WTC11 (cell line): ENCODE measurements around the gene EDN2. TPM values are rescaled to one million over a fixed set of nuclear protein-coding genes. Genes with fewer than 3 reads are reported as not detected.

Experiments
- ATAC-seq: fragments of 200-7000 bp; cut with Tn5 transposase; 2 replicates; pipeline ENCODE4 v1.10.0; 2021; ENCODE audit warnings: mild to moderate bottlenecking, moderate library complexity
- CTCF ChIA-PET: fragments of 300-600 bp; sonication (Branson Sonifier 250); formaldehyde crosslinking; loops from one replicate; lab custom pipeline; 2021; ENCODE audit warnings: antibody characterized with exemption; lab: Charles Lee
- POLR2A ChIA-PET: fragments of 350-600 bp; sonication (Branson Sonifier 250); formaldehyde crosslinking; loops from one replicate; lab custom pipeline; 2021; ENCODE audit warnings: antibody characterized with exemption; lab: Charles Lee
- DNase-seq: peaks from one replicate; pipeline ENCODE4 v3.0.0; 2021; ENCODE audit warnings: low spot score
- H3K27ac Mint-ChIP-seq: 2 replicates; pipeline ENCODE4 v1.8.0; 2021; ENCODE audit warnings: mixed read lengths
- H3K27me3 Mint-ChIP-seq: 2 replicates; pipeline ENCODE4 v1.8.0; 2021; ENCODE audit warnings: low read depth, mild to moderate bottlenecking, moderate library complexity, mixed read lengths
- H3K36me3 Mint-ChIP-seq: 2 replicates; pipeline ENCODE4 v1.8.0; 2021; ENCODE audit warnings: mixed read lengths
- H3K4me1 Mint-ChIP-seq: 2 replicates; pipeline ENCODE4 v1.8.0; 2022; ENCODE audit warnings: mixed read lengths
- H3K4me3 Mint-ChIP-seq: 2 replicates; pipeline ENCODE4 v1.8.0; 2021; ENCODE audit warnings: mild to moderate bottlenecking, moderate library complexity, mixed read lengths
- H3K9me3 Mint-ChIP-seq: 2 replicates; pipeline ENCODE4 v1.8.0; 2021; ENCODE audit warnings: mixed read lengths
- ATF1 ChIP-seq: sonication (generic); formaldehyde crosslinking; IDR thresholded peaks from 2 replicates; pipeline ENCODE4 v1.8.1; 2023; ENCODE audit warnings: mild to moderate bottlenecking, moderate library complexity, missing genetic modification reagents
- E2F4 ChIP-seq: sonication (generic); formaldehyde crosslinking; IDR thresholded peaks from 2 replicates; pipeline ENCODE4 v1.8.1; 2022; ENCODE audit warnings: low read depth, mild to moderate bottlenecking, moderate library complexity, missing genetic modification reagents, borderline replicate concordance
- ERG ChIP-seq: fragments of 250-450 bp; sonication (Bioruptor Pico); IDR thresholded peaks from 2 replicates; pipeline ENCODE4 v1.8.0; 2021; ENCODE audit warnings: mild to moderate bottlenecking
- FOXP4 ChIP-seq: sonication (generic); formaldehyde crosslinking; IDR thresholded peaks from 2 replicates; pipeline ENCODE4 v1.8.0; 2022; ENCODE audit warnings: mild to moderate bottlenecking, missing genetic modification reagents
- GABPB1 ChIP-seq: sonication (generic); formaldehyde crosslinking; IDR thresholded peaks from 2 replicates; pipeline ENCODE4 v1.8.1; 2023; ENCODE audit warnings: mild to moderate bottlenecking, missing genetic modification reagents
- MXD4 ChIP-seq: fragments of 250-450 bp; sonication (Bioruptor Pico); IDR thresholded peaks from 2 replicates; pipeline ENCODE4 v1.8.0; 2021; ENCODE audit warnings: mild to moderate bottlenecking, moderate library complexity, borderline replicate concordance
- NFE2L1 ChIP-seq: sonication (generic); formaldehyde crosslinking; IDR thresholded peaks from 2 replicates; pipeline ENCODE4 v1.8.1; 2023; ENCODE audit warnings: missing genetic modification reagents
- NR2C2 ChIP-seq: sonication (generic); formaldehyde crosslinking; IDR thresholded peaks from 2 replicates; pipeline ENCODE4 v1.8.0; 2022; ENCODE audit warnings: mild to moderate bottlenecking, missing genetic modification reagents
- OVOL2 ChIP-seq: fragments of 250-450 bp; sonication (Bioruptor Pico); IDR thresholded peaks from 2 replicates; pipeline ENCODE4 v1.9.0; 2021; ENCODE audit warnings: mild to moderate bottlenecking, borderline replicate concordance
- RELA ChIP-seq: sonication (generic); formaldehyde crosslinking; IDR thresholded peaks from 2 replicates; pipeline ENCODE4 v1.8.1; 2022; ENCODE audit warnings: missing genetic modification reagents, mild to moderate bottlenecking, borderline replicate concordance
- SOX15 ChIP-seq: fragments of 250-450 bp; sonication (Bioruptor Pico); IDR thresholded peaks from 2 replicates; pipeline ENCODE4 v1.9.0; 2021; ENCODE audit warnings: mild to moderate bottlenecking
- TEAD1 ChIP-seq: sonication (generic); formaldehyde crosslinking; IDR thresholded peaks from 2 replicates; pipeline ENCODE4 v1.8.0; 2022; ENCODE audit warnings: mild to moderate bottlenecking, missing genetic modification reagents
- ZBTB43 ChIP-seq: sonication (generic); formaldehyde crosslinking; IDR thresholded peaks from 2 replicates; pipeline ENCODE4 v1.8.1; 2023; ENCODE audit warnings: mild to moderate bottlenecking, missing genetic modification reagents
- ZMAT4 ChIP-seq: fragments of 250-450 bp; sonication (Bioruptor Pico); IDR thresholded peaks from 2 replicates; pipeline ENCODE4 v1.9.0; 2021; ENCODE audit warnings: mild to moderate bottlenecking
- ZNF263 ChIP-seq: sonication (generic); formaldehyde crosslinking; IDR thresholded peaks from 2 replicates; pipeline ENCODE4 v1.8.1; 2022; ENCODE audit warnings: low read depth, mild to moderate bottlenecking, moderate library complexity, missing genetic modification reagents
- ZNF416 ChIP-seq: fragments of 250-450 bp; sonication (Bioruptor Pico); IDR thresholded peaks from 2 replicates; pipeline ENCODE4 v1.9.0; 2021; ENCODE audit warnings: mild to moderate bottlenecking, inconsistent platforms
- ZNF425 ChIP-seq: fragments of 250-450 bp; sonication (Bioruptor Pico); conservative IDR thresholded peaks from 2 replicates; pipeline ENCODE4 v1.9.0; 2021; ENCODE audit warnings: mild to moderate bottlenecking
- total RNA-seq: library from RNA; stranded (reverse); gene quantifications from 3 replicates; pipeline ENCODE4 v1.2.3, GENCODE V29; 2021

EDN2 gene
- total RNA-seq, 1 experiment from 2014 or later, result 0.33 TPM

- H3K27me3 Mint-ChIP-seq, result no peaks in the 10 kb centered on the region; the same call in 1 of the 2 replicates
- ChIA-PET POLR2A (no interaction called here), CTCF (interaction anchor here (0.9 to 7.9 kb wide), 4 partner anchors 11 to 47 kb away, joined by 3 to 84 read pairs (median 4); no protein-coding TSS in a partner anchor)
- H3K4me3 Mint-ChIP-seq, result no peak overlapping the region
- no peak overlapping the region for H3K27ac Mint-ChIP-seq
- no peak for TF ChIP-seq ERG (CRISPR knock-in tag)
- TF ChIP-seq ZNF425 (CRISPR knock-in tag), result no peak
- no peak for TF ChIP-seq FOXP4 (CRISPR knock-in tag)
- no peak for TF ChIP-seq ATF1 (CRISPR knock-in tag)
- TF ChIP-seq ZMAT4 (CRISPR knock-in tag), result no peak
- TF ChIP-seq OVOL2 (CRISPR knock-in tag), result no peak
- TF ChIP-seq SOX15 (CRISPR knock-in tag), result no peak
- no peak for TF ChIP-seq GABPB1 (CRISPR knock-in tag)
- no peak for TF ChIP-seq ZNF416 (CRISPR knock-in tag)
- TF ChIP-seq ZBTB43, result no peak
- TF ChIP-seq, all 79 proteins: peak for 0
- no peaks in the 10 kb centered on the region for H3K36me3 Mint-ChIP-seq
- no peak for DNase-seq
- no peak for ATAC-seq
- peaks cover 31% of the 10 kb centered on the region for H3K4me1 Mint-ChIP-seq
- H3K9me3 Mint-ChIP-seq, result no peaks in the 10 kb centered on the region
These were observed 3.2 kb downstream of the EDN2 start for GRCh38 chr1:41481109-41481775.

- Mint-ChIP-seq H3K27ac (no peak overlapping the region), H3K4me1 (peaks cover 27% of the 10 kb centered on the region), H3K27me3 (no peaks in the 10 kb centered on the region; the same call in 1 of the 2 replicates), H3K36me3 (no peaks in the 10 kb centered on the region), H3K4me3 (no peak overlapping the region), H3K9me3 (no peaks in the 10 kb centered on the region)
- ChIA-PET POLR2A (no interaction called here), CTCF (interaction anchor here (1.2 to 7.9 kb wide), 4 partner anchors 11 to 198 kb away, joined by 5 to 84 read pairs (median 6); no protein-coding TSS in a partner anchor)
- ATAC-seq (no peak), DNase-seq (no peak)
- TF ChIP-seq ZBTB43, result no peak
- no peak for TF ChIP-seq ZNF263
- no peak for TF ChIP-seq NFE2L1 (CRISPR knock-in tag)
- no peak for TF ChIP-seq TEAD1
- TF ChIP-seq ZNF416 (CRISPR knock-in tag), result no peak
- no peak for TF ChIP-seq MXD4 (CRISPR knock-in tag)
- no peak for TF ChIP-seq RELA
- TF ChIP-seq E2F4 (CRISPR knock-in tag), result no peak
- no peak for TF ChIP-seq NR2C2
These were observed 4.0 kb downstream of the EDN2 start for GRCh38 chr1:41480204-41481108.
